Measurements from ENCODE around the gene C12orf76. TPM values are rescaled to one million over a fixed set of nuclear protein-coding genes. Genes with fewer than 3 reads are reported as not detected.
A peak's percentile ranks its signal among the peaks of the same experiment; 100 is the strongest.

The C12orf76 gene
- total and polyA plus RNA-seq, 2 of the 13 experiments (the other 11 are each of a cell fraction or from before 2014, with no cell fraction given), result 15.8 to 38.4 TPM

DNA sequence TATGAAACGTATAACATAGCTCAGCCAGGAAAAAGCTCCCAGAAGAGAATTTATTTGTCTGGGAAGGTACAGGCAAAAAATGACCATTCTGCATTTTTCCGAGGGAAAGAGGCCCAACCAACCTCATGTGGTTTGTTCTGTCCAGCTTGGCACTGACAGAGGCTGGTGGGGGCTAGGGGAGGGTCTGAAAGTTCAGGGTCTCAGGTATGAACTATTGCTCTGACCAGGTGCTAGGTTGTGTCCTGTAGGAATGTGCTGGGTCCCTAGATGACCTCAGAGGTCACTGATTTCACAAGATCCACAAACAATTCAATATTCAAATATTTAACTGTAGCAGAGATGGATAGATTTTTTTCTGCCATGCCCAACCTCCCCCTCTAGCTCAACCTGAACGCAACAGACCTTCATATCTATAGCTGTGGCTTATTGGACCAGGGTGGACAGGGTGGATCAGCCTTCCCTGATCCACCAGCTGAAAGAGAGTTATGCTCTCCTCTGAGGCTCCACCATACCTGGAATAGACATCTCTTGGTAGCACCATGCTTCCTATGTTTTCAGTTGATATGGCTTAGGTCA, 42.9 kb upstream of the C12orf76 start (continued):
- TF ChIP-seq, protein P1, sequence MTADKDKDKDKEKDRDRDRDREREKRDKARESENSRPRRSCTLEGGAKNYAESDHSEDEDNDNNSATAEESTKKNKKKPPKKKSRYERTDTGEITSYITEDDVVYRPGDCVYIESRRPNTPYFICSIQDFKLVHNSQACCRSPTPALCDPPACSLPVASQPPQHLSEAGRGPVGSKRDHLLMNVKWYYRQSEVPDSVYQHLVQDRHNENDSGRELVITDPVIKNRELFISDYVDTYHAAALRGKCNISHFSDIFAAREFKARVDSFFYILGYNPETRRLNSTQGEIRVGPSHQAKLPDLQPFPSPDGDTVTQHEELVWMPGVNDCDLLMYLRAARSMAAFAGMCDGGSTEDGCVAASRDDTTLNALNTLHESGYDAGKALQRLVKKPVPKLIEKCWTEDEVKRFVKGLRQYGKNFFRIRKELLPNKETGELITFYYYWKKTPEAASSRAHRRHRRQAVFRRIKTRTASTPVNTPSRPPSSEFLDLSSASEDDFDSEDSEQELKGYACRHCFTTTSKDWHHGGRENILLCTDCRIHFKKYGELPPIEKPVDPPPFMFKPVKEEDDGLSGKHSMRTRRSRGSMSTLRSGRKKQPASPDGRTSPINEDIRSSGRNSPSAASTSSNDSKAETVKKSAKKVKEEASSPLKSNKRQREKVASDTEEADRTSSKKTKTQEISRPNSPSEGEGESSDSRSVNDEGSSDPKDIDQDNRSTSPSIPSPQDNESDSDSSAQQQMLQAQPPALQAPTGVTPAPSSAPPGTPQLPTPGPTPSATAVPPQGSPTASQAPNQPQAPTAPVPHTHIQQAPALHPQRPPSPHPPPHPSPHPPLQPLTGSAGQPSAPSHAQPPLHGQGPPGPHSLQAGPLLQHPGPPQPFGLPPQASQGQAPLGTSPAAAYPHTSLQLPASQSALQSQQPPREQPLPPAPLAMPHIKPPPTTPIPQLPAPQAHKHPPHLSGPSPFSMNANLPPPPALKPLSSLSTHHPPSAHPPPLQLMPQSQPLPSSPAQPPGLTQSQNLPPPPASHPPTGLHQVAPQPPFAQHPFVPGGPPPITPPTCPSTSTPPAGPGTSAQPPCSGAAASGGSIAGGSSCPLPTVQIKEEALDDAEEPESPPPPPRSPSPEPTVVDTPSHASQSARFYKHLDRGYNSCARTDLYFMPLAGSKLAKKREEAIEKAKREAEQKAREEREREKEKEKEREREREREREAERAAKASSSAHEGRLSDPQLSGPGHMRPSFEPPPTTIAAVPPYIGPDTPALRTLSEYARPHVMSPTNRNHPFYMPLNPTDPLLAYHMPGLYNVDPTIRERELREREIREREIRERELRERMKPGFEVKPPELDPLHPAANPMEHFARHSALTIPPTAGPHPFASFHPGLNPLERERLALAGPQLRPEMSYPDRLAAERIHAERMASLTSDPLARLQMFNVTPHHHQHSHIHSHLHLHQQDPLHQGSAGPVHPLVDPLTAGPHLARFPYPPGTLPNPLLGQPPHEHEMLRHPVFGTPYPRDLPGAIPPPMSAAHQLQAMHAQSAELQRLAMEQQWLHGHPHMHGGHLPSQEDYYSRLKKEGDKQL (CRISPR knock-in tag; IDR thresholded peaks at IDR 0.05; ENCODE audit: low read depth), result peak; percentile 60; the same call in 1 of the 2 replicates
- no peak for TF ChIP-seq ZNF446 (CRISPR knock-in tag; IDR thresholded peaks at IDR 0.05)
- TF ChIP-seq PHB2 (IDR thresholded peaks at IDR 0.05; ENCODE audit: partially characterized antibody), result no peak
- TF ChIP-seq, protein P2, sequence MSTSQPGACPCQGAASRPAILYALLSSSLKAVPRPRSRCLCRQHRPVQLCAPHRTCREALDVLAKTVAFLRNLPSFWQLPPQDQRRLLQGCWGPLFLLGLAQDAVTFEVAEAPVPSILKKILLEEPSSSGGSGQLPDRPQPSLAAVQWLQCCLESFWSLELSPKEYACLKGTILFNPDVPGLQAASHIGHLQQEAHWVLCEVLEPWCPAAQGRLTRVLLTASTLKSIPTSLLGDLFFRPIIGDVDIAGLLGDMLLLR (CRISPR knock-in tag; IDR thresholded peaks at IDR 0.05), result no peak
- no peak for TF ChIP-seq ZNF282 (IDR thresholded peaks at IDR 0.05; ENCODE audit: partially characterized antibody)
- TF ChIP-seq, protein P3, sequence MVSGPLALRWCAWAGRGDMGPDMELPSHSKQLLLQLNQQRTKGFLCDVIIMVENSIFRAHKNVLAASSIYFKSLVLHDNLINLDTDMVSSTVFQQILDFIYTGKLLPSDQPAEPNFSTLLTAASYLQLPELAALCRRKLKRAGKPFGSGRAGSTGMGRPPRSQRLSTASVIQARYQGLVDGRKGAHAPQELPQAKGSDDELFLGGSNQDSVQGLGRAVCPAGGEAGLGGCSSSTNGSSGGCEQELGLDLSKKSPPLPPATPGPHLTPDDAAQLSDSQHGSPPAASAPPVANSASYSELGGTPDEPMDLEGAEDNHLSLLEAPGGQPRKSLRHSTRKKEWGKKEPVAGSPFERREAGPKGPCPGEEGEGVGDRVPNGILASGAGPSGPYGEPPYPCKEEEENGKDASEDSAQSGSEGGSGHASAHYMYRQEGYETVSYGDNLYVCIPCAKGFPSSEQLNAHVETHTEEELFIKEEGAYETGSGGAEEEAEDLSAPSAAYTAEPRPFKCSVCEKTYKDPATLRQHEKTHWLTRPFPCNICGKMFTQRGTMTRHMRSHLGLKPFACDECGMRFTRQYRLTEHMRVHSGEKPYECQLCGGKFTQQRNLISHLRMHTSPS (CRISPR knock-in tag; IDR thresholded peaks at IDR 0.05; ENCODE audit: low read depth), result peak; percentile 55; the same call in 1 of the 2 replicates
- no peak for TF ChIP-seq NRL (CRISPR knock-in tag; IDR thresholded peaks at IDR 0.05; ENCODE audit: borderline replicate concordance)
- no peak for TF ChIP-seq ZNF562 (CRISPR knock-in tag; IDR thresholded peaks at IDR 0.05; ENCODE audit: borderline replicate concordance)
- TF ChIP-seq, protein P4, sequence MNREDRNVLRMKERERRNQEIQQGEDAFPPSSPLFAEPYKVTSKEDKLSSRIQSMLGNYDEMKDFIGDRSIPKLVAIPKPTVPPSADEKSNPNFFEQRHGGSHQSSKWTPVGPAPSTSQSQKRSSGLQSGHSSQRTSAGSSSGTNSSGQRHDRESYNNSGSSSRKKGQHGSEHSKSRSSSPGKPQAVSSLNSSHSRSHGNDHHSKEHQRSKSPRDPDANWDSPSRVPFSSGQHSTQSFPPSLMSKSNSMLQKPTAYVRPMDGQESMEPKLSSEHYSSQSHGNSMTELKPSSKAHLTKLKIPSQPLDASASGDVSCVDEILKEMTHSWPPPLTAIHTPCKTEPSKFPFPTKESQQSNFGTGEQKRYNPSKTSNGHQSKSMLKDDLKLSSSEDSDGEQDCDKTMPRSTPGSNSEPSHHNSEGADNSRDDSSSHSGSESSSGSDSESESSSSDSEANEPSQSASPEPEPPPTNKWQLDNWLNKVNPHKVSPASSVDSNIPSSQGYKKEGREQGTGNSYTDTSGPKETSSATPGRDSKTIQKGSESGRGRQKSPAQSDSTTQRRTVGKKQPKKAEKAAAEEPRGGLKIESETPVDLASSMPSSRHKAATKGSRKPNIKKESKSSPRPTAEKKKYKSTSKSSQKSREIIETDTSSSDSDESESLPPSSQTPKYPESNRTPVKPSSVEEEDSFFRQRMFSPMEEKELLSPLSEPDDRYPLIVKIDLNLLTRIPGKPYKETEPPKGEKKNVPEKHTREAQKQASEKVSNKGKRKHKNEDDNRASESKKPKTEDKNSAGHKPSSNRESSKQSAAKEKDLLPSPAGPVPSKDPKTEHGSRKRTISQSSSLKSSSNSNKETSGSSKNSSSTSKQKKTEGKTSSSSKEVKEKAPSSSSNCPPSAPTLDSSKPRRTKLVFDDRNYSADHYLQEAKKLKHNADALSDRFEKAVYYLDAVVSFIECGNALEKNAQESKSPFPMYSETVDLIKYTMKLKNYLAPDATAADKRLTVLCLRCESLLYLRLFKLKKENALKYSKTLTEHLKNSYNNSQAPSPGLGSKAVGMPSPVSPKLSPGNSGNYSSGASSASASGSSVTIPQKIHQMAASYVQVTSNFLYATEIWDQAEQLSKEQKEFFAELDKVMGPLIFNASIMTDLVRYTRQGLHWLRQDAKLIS (CRISPR knock-in tag; IDR thresholded peaks at IDR 0.05), result no peak
- no peak for TF ChIP-seq ZNF546 (CRISPR knock-in tag; conservative IDR thresholded peaks at IDR 0.05)
- no peak for TF ChIP-seq ZNF672 (CRISPR knock-in tag; IDR thresholded peaks at IDR 0.05)
- TF ChIP-seq TARDBP (CRISPR knock-in tag; IDR thresholded peaks at IDR 0.05), result no peak
- TF ChIP-seq RBAK (CRISPR knock-in tag; IDR thresholded peaks at IDR 0.05), result no peak
- TF ChIP-seq, protein P5, sequence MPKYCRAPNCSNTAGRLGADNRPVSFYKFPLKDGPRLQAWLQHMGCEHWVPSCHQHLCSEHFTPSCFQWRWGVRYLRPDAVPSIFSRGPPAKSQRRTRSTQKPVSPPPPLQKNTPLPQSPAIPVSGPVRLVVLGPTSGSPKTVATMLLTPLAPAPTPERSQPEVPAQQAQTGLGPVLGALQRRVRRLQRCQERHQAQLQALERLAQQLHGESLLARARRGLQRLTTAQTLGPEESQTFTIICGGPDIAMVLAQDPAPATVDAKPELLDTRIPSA (CRISPR knock-in tag; IDR thresholded peaks at IDR 0.05; ENCODE audit: borderline replicate concordance), result no peak
- TF ChIP-seq, protein P6, sequence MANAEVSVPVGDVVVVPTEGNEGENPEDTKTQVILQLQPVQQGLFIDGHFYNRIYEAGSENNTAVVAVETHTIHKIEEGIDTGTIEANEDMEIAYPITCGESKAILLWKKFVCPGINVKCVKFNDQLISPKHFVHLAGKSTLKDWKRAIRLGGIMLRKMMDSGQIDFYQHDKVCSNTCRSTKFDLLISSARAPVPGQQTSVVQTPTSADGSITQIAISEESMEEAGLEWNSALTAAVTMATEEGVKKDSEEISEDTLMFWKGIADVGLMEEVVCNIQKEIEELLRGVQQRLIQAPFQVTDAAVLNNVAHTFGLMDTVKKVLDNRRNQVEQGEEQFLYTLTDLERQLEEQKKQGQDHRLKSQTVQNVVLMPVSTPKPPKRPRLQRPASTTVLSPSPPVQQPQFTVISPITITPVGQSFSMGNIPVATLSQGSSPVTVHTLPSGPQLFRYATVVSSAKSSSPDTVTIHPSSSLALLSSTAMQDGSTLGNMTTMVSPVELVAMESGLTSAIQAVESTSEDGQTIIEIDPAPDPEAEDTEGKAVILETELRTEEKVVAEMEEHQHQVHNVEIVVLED (CRISPR knock-in tag; IDR thresholded peaks at IDR 0.05; ENCODE audit: borderline replicate concordance), result no peak; the same call in 1 of the 2 replicates

All from HepG2 (cell line).